ENCODE measurements around the gene UGT3A2. TPM values are rescaled to one million over a fixed set of nuclear protein-coding genes. Genes with fewer than 3 reads are reported as not detected.
"Not testable (repeated sequence)": the region's sequence is repeated elsewhere in the genome, so short reads cannot be mapped to it uniquely, and the experiment has no call there.

Gene UGT3A2
- total RNA-seq, 1 experiment from 2014 or later: not detected

DNA sequence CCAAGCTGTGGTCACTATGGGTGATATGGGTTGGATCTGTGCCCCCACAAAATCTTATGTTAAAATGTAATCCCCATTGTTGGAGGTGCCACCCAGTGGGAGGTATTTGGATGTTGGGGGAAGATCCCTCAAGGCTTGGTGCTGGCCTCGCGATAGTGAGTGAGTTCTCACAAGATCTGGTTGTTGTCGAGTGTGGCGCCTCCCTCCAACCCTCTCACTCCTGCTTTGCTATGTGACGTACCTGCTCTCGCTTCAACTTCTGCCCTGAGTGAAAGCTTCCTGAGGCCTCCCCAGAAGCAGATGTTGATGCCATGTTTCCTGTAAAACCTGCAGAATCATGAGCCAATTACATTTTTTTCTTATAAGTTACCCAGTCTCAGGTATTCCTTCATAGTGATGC lies 35.5 kb downstream of the UGT3A2 start:
- H3K27me3 ChIP-seq: no peaks in the 10 kb centered on the region
- no peak for DNase-seq
- no peaks in the 10 kb centered on the region for H3K9me3 ChIP-seq
- H3K4me3 ChIP-seq: no peak overlapping the region
- no peaks in the 10 kb centered on the region for H3K36me3 ChIP-seq

DNA sequence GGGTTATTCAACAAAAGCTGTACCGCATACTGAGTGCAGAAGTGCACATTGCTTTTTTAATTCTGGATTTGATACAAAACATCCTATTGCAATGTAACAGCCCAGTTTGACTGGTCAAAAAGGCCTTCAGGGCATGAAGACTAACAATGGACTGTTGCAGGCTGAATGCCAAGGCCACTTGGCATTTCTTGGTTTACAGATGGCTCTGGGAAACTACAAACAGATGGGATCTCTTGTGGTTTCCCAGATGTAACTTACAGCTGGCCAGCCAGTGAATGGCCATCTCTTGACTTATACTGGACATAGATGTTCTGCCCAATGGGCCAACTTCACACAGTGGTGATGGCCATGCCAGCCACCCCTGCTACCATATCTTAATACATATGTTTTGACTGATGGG lies 36.8 kb downstream of the UGT3A2 start:
- Histone ChIP-seq H3K4me3 (no peak overlapping the region), H3K9me3 (no peaks in the 10 kb centered on the region), H3K36me3 (no peaks in the 10 kb centered on the region), H3K27me3 (peaks cover 3% of the 10 kb centered on the region)
- no peak for DNase-seq

DNA sequence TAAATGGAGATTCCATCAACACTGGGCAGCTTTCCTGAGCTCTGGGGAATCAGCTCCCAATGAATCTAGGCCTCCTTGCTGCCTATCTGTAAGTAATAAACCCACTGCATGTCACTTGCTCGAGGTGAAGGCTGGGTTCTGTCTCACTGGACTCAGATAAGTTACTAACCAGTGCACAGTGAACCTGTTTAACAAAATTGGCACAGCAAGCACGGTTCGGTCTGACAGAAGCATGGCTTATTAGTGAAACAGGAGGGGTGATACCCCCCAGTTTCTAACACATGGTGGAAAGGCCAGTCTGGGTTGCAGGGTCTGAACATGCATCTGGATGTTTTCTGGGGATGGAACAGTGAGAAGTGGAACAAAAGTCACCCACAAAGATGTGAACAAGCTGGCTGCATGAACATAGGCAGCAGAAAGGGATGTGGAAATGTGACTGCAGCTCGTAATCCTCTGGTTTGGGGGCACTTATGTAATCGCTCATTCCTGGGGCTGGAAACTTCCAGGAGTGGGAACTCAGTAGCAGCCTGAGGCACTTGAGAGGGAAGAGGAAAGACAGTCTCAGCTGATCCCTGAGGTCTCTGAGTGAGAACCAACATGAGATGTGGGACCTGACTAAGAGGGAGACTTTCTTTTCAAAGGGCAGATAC lies 37.7 kb downstream of the UGT3A2 start:
- no peaks in the 10 kb centered on the region for H3K9me3 ChIP-seq
- H3K27me3 ChIP-seq: peaks cover 3% of the 10 kb centered on the region
- H3K36me3 ChIP-seq: no peaks in the 10 kb centered on the region
- H3K4me3 ChIP-seq: no peak overlapping the region
- DNase-seq: no peak

DNA sequence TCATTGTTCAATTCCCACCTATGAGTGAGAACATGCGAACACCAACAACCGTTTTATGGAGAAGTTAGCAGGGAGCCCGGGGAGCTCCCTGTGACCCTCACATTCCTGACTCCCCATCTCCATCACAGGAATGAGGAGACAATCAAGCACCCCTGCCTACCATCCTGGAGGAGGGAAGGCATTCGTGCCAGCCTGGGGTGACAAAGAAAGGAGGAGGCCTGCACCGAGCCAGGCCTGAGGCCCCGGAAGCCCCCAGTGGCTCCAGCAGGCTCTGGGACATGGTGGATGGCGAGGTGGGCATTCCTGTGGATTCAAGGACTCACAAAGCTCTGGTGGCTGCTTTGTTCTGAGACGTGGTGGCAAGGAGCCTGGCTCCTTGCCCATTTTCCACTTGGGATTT lies 39.0 kb downstream of the UGT3A2 start:
- DNase-seq: no peak
- no peak overlapping the region for H3K4me3 ChIP-seq
- peaks cover 3% of the 10 kb centered on the region for H3K27me3 ChIP-seq
- H3K9me3 ChIP-seq: no peaks in the 10 kb centered on the region
- H3K36me3 ChIP-seq: no peaks in the 10 kb centered on the region

DNA sequence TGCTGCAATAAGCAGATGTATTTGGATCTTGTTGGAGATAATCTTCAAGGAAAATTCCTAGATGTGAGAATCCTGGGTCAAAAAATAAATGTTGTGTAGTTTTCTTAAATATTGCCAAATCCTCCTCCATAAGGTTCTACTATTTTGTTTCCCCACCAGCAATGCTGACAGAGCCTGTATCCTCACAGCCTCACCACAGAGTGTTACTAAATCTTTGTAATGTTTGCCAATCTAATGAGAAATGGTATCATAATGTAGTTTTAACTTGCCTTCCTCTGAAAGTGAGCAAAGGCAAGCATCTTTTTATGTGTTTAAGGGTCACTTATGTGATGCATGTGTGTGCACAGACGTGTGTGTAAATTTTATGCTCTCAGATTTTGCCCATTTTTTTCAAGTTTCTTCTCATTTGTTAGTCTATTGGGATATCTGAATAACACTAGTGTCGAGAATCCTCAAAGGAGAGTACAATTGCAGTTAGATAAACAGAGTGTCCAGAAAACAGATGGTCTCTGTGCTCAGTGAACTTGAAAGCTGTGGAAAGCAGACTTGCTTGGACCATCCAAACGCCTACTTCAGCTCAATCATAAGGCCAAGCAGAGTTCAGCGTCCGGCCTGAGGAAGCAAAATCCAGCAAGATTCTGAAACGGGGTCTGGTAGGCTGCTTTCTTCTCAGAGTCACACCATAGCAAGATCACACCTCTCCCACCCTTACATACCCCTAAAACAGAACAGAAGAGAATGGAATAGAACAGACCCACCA lies 39.8 kb downstream of the UGT3A2 start:
- no peaks in the 10 kb centered on the region for H3K36me3 ChIP-seq
- no peak overlapping the region for H3K4me3 ChIP-seq
- H3K9me3 ChIP-seq: no peaks in the 10 kb centered on the region
- no peak for DNase-seq
- peaks cover 3% of the 10 kb centered on the region for H3K27me3 ChIP-seq

DNA sequence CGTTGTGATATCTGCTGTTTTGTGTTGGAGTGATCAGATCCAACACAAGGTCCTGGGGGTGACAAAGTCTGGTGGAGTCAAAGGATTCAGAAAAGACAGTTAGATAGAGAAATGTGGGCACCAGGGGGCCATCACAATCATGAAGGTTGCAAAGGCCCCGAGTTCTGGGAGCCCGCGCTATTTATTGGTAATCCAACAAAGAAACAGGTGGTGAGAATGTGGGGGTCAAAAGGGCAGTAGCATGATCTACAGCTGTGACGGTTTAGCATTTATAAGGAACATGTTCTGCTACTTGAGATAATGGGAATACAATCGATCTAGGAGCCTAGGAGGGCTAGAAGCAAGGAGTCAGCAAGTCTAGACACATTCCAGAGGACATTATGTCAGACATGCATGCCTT lies 44.4 kb downstream of the UGT3A2 start:
- not testable (repeated sequence) for H3K4me3 ChIP-seq, H3K36me3 ChIP-seq, H3K9me3 ChIP-seq, H3K27me3 ChIP-seq, DNase-seq

DNA sequence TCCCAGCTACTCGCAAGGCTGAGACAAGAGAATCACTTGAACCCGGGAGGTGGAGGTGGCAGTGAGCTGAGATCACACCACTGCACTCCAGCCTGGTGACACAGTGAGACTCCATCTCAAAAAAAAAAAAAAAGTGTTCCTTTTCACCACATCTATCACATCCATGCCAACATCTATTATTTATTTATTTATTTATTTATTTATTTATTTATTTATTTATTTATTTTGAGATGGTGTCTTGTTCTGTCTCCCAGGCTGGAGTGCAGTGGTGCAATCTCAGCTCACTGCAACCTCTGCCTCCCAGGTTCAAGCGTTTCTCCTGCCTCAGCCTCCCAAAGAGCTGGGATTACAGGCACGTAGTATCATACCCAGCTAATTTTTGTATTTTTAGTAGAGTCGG lies 47.1 kb downstream of the UGT3A2 start:
- H3K9me3 ChIP-seq: peaks cover 11% of the 10 kb centered on the region
- H3K36me3 ChIP-seq, DNase-seq, H3K27me3 ChIP-seq, H3K4me3 ChIP-seq: not testable (repeated sequence)

DNA sequence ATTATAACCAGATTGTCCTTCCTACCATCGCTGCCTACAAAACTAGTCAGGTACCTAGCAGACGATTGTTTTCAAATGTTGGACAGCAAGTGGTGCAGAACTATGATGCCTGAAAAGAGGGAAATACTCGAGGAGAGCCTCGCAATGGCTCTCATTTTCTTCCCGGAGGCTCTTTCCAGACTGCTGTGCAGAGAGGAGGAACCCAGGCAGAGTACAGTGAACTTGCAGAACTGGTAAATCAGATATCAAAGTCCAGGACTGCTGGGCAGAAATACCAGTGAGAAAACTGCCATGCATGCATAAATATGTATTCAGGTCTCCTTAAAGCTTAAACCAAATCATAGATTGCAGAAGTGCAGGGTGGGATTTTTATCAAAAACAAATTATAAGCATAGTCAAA lies 49.1 kb downstream of the UGT3A2 start:
- H3K4me3 ChIP-seq: no peak overlapping the region
- no peak for DNase-seq
- H3K27me3 ChIP-seq: peaks cover 2% of the 10 kb centered on the region
- no peaks in the 10 kb centered on the region for H3K36me3 ChIP-seq
- peaks cover 21% of the 10 kb centered on the region for H3K9me3 ChIP-seq

DNA sequence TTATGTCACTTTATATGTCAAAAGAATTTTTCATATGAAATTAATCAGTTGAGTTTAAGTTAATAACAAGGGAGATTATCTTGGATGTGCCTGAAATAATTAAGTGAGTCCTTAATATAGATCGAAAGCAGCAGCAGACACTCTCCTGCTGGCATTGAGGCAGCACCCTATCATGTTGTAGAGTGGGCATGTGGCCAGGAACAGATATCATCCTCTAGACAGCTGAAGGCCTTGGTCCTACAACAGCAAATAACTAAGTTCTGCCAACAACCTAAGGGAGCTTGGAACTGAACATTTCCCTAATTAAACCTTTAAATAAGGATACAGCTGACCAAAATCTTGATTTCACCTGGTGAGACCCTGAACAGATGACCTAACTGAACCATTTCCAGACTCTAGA lies 49.7 kb downstream of the UGT3A2 start:
- no peak for DNase-seq
- Histone ChIP-seq H3K4me3 (no peak overlapping the region), H3K9me3 (peaks cover 22% of the 10 kb centered on the region), H3K27me3 (peaks cover 2% of the 10 kb centered on the region), H3K36me3 (no peaks in the 10 kb centered on the region)

DNA sequence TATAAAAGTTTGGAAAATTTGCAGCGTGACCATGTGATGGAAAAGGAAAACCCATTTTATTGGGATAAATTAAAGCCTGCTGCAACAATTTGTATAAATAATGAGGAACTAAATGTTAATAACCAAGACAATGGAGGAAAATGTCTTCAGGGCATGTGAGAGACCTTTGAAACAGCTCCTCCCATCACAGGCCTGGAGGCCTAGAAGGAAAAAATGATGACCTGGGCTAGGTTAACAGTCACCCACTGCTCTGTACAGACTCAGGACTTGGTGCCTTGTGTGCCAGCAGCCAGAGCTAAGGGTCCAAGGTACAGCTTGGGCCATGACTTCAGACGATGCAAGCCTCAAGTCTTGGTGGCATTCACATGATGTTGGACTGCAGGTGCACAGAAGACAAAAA lies 53.5 kb downstream of the UGT3A2 start:
- DNase-seq: no peak
- no peak overlapping the region for H3K4me3 ChIP-seq
- peaks cover 32% of the 10 kb centered on the region for H3K9me3 ChIP-seq
- H3K27me3 ChIP-seq: no peaks in the 10 kb centered on the region
- no peaks in the 10 kb centered on the region for H3K36me3 ChIP-seq

DNA sequence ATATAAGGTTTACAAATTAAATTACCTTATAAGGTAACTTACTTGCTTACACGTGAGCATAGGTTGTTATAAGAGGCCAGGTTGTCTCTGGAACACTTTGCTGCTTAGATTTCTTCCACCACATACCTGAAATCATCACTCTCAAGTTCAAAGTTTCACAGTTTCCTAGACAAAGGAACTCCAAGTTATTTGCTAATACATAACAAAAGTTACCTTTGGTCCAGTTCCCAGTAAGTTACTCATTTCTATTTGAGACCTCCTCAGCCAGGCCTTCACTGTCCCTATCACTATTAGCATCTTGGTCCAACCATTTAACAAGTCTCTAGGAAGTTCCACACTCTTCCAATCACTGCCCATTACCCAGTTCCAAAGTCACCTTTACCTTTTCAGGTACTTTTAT lies 57.0 kb downstream of the UGT3A2 start:
- Histone ChIP-seq H3K9me3 (peaks cover 22% of the 10 kb centered on the region), H3K36me3 (no peaks in the 10 kb centered on the region), H3K4me3 (no peak overlapping the region), H3K27me3 (no peaks in the 10 kb centered on the region)
- DNase-seq: no peak

DNA sequence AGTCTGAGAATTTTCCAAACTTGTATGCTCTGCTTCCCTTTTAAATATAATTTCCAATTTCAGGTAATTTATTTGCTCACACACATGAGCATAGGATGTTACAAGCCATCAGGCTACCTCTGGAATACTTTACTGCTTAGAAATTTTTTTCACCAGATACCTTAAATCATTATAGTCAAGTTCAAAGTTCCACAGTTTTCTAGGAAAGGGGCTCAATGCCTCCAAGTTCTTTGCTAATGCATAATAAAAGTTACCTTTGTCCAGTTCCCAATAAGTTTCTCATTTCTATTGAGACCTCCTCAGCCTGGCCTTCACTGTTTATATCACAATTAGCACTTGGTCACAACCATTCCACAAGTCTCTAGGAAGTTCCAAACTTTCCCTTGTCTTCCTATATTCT lies 59.3 kb downstream of the UGT3A2 start:
- DNase-seq: no peak
- no peak overlapping the region for H3K4me3 ChIP-seq
- H3K9me3 ChIP-seq: peaks cover 10% of the 10 kb centered on the region
- no peaks in the 10 kb centered on the region for H3K36me3 ChIP-seq
- H3K27me3 ChIP-seq: 0 out of 2 replicates have a peak, but pooled peaks cover 2% of the 10 kb centered on the region

DNA sequence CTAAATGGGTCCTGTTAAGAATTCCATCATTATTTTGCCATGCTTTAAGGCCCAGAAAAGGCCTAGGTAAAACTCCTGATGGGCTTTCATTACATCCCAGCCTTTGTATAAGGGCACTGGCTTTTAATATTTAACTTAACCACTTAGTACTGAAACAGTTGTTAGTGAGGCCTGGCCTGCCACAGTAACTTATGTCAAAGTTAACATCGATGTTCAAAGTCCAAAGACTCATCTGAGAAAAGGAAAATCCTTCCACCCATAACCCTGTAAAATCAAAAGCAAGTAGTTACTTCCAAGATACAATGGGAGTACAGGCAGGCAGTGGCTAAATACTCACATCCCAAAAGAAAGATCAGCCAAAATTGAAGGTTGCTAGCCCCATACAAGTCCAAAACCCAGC lies 60.5 kb downstream of the UGT3A2 start:
- DNase-seq: no peak
- Histone ChIP-seq H3K9me3 (peaks cover 10% of the 10 kb centered on the region), H3K4me3 (no peak overlapping the region), H3K27me3 (0 out of 2 replicates have a peak, but pooled peaks cover 2% of the 10 kb centered on the region), H3K36me3 (no peaks in the 10 kb centered on the region)

DNA sequence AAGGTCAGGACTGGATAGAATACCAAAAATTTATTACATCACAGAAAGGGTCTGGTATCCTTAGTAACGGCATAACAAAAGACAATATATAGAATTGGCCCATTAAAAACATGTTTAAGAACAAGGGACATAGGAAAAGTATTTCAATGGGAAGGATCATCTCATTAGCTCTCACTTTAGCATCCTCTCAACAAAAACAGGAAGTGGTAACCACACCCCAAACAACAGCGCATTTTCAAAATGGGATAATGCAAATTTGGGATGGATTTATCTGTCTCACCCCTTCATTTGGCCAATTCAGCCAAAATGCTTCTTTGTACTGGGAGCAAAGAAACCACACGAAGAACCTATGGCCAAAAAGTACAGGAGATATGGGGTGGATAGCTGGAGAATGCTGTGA lies 65.7 kb downstream of the UGT3A2 start:
- no peak overlapping the region for H3K4me3 ChIP-seq
- DNase-seq: no peak
- H3K36me3 ChIP-seq: no peaks in the 10 kb centered on the region
- no peaks in the 10 kb centered on the region for H3K9me3 ChIP-seq
- 0 out of 2 replicates have a peak, but pooled peaks cover 2% of the 10 kb centered on the region for H3K27me3 ChIP-seq

DNA sequence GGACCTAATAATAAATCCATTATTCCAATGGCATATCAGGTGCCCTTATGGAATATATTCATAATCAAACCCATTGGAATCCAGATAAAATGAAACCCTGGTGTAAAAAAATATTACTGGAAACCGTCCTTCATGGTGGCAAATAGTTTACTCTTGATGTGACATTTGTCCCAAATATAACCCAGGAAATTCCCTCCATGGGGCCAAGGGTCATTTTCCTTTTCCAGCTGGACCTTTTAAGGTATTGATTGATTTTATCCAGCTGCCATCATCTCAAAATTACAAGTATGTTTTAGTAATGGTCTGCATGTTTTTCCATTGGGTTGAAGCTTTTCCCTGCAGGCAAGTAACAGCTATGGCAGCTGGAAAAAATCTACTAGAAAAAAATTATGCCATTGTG lies 67.1 kb downstream of the UGT3A2 start:
- no peaks in the 10 kb centered on the region for H3K36me3 ChIP-seq
- no peak overlapping the region for H3K4me3 ChIP-seq
- H3K9me3 ChIP-seq: no peaks in the 10 kb centered on the region
- DNase-seq: no peak
- 0 out of 2 replicates have a peak, but pooled peaks cover 2% of the 10 kb centered on the region for H3K27me3 ChIP-seq

DNA sequence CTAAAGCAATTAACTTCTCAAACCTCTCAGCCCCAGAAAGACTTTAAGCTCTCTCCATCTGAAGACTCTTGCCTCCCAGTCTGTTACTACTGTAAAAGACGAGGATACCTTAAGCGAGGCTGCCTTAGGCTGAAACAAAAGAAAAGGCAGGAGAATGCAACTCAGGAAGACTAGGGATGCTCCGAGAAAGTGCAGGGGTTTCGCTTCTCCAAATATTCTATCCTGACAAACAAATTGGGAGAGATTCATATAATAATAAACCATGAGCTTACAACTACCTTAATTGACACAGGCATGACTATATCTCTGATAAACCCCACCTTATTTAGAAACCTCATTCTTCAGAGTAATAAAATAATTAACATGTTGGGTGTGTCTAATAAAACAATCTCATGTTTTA lies 70.6 kb downstream of the UGT3A2 start:
- Histone ChIP-seq H3K36me3 (no peaks in the 10 kb centered on the region), H3K27me3 (peaks cover 6% of the 10 kb centered on the region), H3K4me3 (no peak overlapping the region), H3K9me3 (no peaks in the 10 kb centered on the region)
- DNase-seq: no peak

DNA sequence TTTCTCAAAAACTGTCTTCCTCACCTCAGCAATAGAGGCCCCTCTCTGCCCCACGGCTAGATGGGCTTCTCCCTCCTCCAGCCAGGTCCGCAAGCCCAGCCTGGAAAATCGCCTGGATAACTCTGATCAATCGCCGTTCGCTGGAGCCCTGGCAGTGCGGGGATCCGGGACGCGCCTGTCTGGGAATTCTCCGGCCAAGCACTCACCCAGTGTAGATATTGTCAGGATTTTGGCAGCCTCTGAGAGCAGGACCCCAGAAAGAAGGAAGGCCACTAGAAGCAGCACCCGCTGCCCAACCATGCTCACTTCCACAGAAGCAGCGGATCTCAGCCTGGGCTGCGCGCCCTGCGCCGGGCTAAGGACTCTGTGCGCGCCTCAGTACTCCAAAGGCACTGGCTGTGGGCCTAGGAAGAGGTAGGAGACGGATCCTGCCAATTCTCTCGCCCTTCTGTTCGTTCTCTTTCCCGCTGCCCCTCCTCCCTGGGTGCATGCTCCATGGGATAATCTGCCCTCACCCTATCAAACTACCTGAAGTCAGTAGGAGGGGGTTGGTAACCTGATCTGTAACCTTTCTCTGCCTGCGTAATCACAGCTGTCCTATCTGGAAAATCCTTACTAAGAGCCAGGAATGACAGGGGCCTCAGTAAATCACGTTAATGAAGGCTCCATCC lies 75.6 kb downstream of the UGT3A2 start, which contains the start of gene UGT3A1:
TSS of gene UGT3A1 (minus strand) at position 450 of the 671 bp plus-strand sequence. CDS start at position 300, 150 bp downstream.
- Histone ChIP-seq H3K4me3 (no peak within 1 kb of the TSS), H3K27me3 (peaks cover 13% of the 10 kb centered on the region), H3K36me3 (no peaks in the 10 kb centered on the region), H3K9me3 (no peaks in the 10 kb centered on the region)
- no peak for DNase-seq

Measured in MG63 (cell line).